ENCODE measurements around the gene ZMIZ1.
A peak's percentile ranks its signal among the peaks of the same experiment; 100 is the strongest.

ZMIZ1 gene

GRCh38 chr10:79262959-79263746 lies 194.4 kb downstream of the ZMIZ1 start:
- Mint-ChIP-seq H3K27ac (no peak overlapping the region), H3K36me3 (ENCODE audit: low read depth) (peaks cover 84% of the 10 kb centered on the region), H3K9me3 (no peaks in the 10 kb centered on the region), H3K4me1 (ENCODE audit: low read depth) (peaks cover 88% of the 10 kb centered on the region), H3K4me3 (no peak overlapping the region), H3K27me3 (no peaks in the 10 kb centered on the region)
- intact Hi-C loops (cut with micrococcal nuclease), result no loop called here

DNA sequence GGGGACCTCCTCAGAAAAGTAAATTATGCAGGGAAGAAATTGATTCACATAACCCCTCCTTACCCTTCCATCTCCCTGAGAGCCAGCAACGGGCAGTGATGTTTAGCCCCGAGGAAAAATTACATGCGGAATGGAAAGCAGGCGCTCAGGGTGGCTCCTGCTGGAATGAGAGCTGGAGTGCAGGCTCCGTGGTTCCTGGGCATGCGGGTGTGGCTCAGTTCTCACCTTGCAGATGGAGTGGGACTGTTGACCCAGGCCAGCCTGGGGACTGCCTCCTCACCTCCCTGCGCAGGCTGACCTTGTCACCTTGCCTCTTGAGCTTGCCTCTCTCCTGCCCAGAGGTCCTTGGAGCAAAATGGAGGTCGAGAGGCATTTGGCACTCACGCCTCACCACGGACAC lies 195.2 kb downstream of the ZMIZ1 start:
- peaks cover 84% of the 10 kb centered on the region for H3K36me3 Mint-ChIP-seq (ENCODE audit: low read depth)
- H3K4me1 Mint-ChIP-seq (ENCODE audit: low read depth), result peaks cover 88% of the 10 kb centered on the region
- intact Hi-C loops (cut with micrococcal nuclease), result no loop called here
- H3K4me3 Mint-ChIP-seq, result no peak overlapping the region
- H3K9me3 Mint-ChIP-seq, result no peaks in the 10 kb centered on the region
- no peak overlapping the region for H3K27ac Mint-ChIP-seq
- H3K27me3 Mint-ChIP-seq, result no peaks in the 10 kb centered on the region

GRCh38 chr10:79264942-79265341 lies 196.2 kb downstream of the ZMIZ1 start:
- H3K4me3 Mint-ChIP-seq, result no peak overlapping the region
- peaks cover 88% of the 10 kb centered on the region for H3K4me1 Mint-ChIP-seq (ENCODE audit: low read depth)
- H3K9me3 Mint-ChIP-seq, result no peaks in the 10 kb centered on the region
- no peaks in the 10 kb centered on the region for H3K27me3 Mint-ChIP-seq
- H3K27ac Mint-ChIP-seq, result peak overlapping the region; percentile 91
- intact Hi-C loops (cut with micrococcal nuclease), result no loop called here
- H3K36me3 Mint-ChIP-seq (ENCODE audit: low read depth), result peaks cover 84% of the 10 kb centered on the region

DNA sequence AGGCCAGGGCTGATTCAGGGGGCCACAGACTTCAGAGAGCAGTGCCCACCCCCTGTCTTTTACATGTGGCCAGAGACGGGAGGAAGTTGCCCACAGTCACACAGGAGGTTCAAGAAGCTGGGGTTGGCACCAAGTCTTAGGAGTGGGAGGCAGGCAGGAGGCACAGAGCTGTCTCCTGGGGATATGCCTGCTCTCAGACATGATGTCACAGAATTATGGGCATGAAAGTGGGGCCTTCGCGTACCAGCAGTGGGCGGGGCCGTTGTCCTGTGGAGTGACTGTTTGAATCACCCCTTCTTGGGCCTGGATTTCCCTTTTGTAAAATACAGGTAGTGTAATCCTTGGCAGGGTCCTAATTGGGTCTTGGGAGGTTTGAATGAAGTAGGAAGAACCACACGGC lies 197.3 kb downstream of the ZMIZ1 start:
- H3K4me3 Mint-ChIP-seq, result peak overlapping the region; percentile 14
- intact Hi-C loops (cut with micrococcal nuclease), result loop anchor here (2.0 kb wide), 2 partner anchors 15 to 21 kb away; no protein-coding TSS in a partner anchor
- H3K27ac Mint-ChIP-seq, result peak overlapping the region; percentile 91
- H3K27me3 Mint-ChIP-seq, result no peaks in the 10 kb centered on the region
- peaks cover 80% of the 10 kb centered on the region for H3K36me3 Mint-ChIP-seq (ENCODE audit: low read depth)
- no peaks in the 10 kb centered on the region for H3K9me3 Mint-ChIP-seq
- peaks cover 93% of the 10 kb centered on the region for H3K4me1 Mint-ChIP-seq (ENCODE audit: low read depth)

DNA sequence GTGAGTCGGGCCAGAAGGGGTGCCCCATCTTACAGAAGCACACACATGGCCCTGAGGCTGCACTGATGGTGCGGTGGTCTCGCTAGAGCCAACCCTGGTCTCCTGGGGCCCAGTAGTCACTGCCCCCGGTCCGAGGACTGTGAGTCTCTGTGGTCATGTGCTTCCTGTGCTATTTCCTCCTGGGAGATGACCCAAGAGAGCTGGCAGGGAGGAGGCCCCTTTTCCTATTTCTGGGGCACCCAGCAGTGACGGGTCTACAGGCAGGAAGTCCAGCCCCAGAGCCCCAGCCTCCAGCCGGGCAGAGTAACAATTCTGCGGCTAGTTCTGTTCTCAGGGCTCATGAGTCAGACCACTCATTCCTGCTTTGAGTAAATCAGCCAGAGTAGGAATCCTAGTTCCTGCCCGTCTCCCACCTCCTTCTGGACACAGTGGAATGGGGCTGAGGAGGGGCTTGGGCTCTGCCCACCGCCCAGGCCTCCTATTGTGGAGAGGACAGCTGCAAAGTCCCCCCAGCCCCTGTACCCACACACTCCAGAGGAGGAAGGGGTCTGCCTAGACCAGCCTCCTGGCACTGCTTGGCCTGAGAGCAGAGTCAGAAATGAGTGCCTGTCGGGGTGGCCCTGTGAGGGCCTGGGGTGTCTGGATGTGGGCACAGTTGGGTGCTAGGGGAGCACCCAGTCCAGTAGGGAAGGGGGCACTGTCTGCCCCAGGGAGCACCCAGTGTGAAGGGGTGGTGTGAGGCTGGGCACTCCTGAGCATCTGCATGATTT lies 198.0 kb downstream of the ZMIZ1 start:
- peak overlapping the region; percentile 57 for H3K4me3 Mint-ChIP-seq
- H3K27ac Mint-ChIP-seq, result peak overlapping the region; percentile 91
- H3K27me3 Mint-ChIP-seq, result no peaks in the 10 kb centered on the region
- H3K9me3 Mint-ChIP-seq, result no peaks in the 10 kb centered on the region
- intact Hi-C loops (cut with micrococcal nuclease), result loop anchor here (2.0 kb wide), 2 partner anchors 16 to 20 kb away; no protein-coding TSS in a partner anchor
- peaks cover 99% of the 10 kb centered on the region for H3K4me1 Mint-ChIP-seq (ENCODE audit: low read depth)
- peaks cover 81% of the 10 kb centered on the region for H3K36me3 Mint-ChIP-seq (ENCODE audit: low read depth)

DNA sequence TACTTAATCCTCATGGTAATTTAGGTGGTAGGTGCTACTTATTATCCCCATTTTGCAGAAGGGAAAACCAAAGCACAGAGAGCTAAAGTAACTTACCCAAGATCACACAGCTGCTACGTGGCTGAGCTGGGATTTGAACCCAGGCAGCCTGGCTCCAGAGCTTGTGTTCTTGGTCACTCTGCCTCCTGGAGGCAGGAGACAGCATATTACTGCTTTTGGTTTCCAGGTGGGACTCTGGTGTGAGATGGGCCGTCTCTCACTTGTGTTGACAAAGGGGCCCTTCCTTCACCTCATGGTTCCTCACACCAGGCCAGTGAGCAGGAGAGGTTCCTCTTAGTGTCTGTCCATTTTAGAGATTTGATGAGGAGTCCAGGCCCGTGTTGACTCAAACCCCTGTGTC lies 198.7 kb downstream of the ZMIZ1 start:
- intact Hi-C loops (cut with micrococcal nuclease), result loop anchor here (2.0 kb wide), 2 partner anchors 17 to 19 kb away; no protein-coding TSS in a partner anchor
- H3K27ac Mint-ChIP-seq, result peak overlapping the region; percentile 91
- peaks cover 96% of the 10 kb centered on the region for H3K4me1 Mint-ChIP-seq (ENCODE audit: low read depth)

GRCh38 chr10:79268161-79268601 lies 199.4 kb downstream of the ZMIZ1 start:
- intact Hi-C loops (cut with micrococcal nuclease), result no loop called here
- H3K4me1 Mint-ChIP-seq (ENCODE audit: low read depth), result peaks cover 96% of the 10 kb centered on the region

More for the DNA sequence above, 198.7 kb downstream of the ZMIZ1 start:
- no peak overlapping the region for H3K4me3 Mint-ChIP-seq
- H3K27me3 Mint-ChIP-seq, result no peaks in the 10 kb centered on the region
- H3K36me3 Mint-ChIP-seq (ENCODE audit: low read depth), result peaks cover 80% of the 10 kb centered on the region
- H3K9me3 Mint-ChIP-seq, result no peaks in the 10 kb centered on the region

DNA sequence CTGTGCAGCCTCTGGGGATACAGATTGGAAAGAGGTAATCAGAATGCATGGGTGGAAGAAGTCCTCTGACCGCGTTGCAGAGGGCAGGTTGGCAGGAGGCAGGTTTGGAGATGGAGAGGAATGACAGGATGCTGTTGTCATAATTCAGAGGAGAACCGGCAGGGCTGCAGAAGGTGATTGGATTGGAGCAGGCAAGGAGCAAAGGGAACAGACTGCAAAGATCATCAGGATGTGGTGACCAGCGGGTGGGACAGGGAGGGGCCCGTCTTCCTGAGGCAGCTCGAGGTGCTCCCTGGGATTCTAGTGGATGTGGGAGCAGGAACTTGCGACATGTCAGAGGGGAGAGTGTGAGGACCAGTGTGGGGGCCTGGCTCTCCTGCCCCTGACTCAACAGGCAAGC lies 200.0 kb downstream of the ZMIZ1 start:
- H3K36me3 Mint-ChIP-seq (ENCODE audit: low read depth), result peaks cover 82% of the 10 kb centered on the region
- H3K4me3 Mint-ChIP-seq, result no peak overlapping the region
- peaks cover 96% of the 10 kb centered on the region for H3K4me1 Mint-ChIP-seq (ENCODE audit: low read depth)
- H3K9me3 Mint-ChIP-seq, result no peaks in the 10 kb centered on the region
- intact Hi-C loops (cut with micrococcal nuclease), result no loop called here
- peak overlapping the region; percentile 91 for H3K27ac Mint-ChIP-seq
- no peaks in the 10 kb centered on the region for H3K27me3 Mint-ChIP-seq

More at GRCh38 chr10:79268161-79268601, 199.4 kb downstream of the ZMIZ1 start:
- Mint-ChIP-seq H3K27me3 (no peaks in the 10 kb centered on the region), H3K27ac (peak overlapping the region; percentile 91), H3K9me3 (no peaks in the 10 kb centered on the region), H3K36me3 (ENCODE audit: low read depth) (peaks cover 80% of the 10 kb centered on the region), H3K4me3 (no peak overlapping the region)

DNA sequence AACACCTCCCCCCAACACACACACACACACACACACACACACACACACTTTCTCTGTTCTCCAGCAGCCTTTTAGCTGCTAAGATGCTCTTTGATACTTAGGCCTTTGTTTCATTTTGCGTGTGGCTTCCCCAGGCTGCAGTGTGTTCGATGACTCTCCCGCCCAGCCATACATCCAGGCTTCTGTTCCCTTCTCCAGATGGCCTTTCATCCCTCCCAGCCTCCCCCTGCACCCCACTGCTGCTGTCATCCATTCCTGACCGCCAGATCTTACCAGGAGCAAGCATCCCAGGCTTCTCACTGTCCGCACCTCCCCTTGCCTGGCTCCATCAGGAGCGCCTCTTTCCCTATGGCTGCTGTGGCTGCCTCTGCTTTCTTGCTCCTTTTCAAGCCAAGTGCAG lies 200.7 kb downstream of the ZMIZ1 start:
- Mint-ChIP-seq H3K9me3 (no peaks in the 10 kb centered on the region), H3K4me1 (ENCODE audit: low read depth) (peaks cover 96% of the 10 kb centered on the region), H3K27me3 (no peaks in the 10 kb centered on the region), H3K36me3 (ENCODE audit: low read depth) (peaks cover 76% of the 10 kb centered on the region), H3K27ac (peak overlapping the region; percentile 91), H3K4me3 (no peak overlapping the region)
- intact Hi-C loops (cut with micrococcal nuclease), result no loop called here

GRCh38 chr10:79269969-79270368 lies 201.2 kb downstream of the ZMIZ1 start:
- H3K36me3 Mint-ChIP-seq (ENCODE audit: low read depth), result peaks cover 72% of the 10 kb centered on the region
- H3K9me3 Mint-ChIP-seq, result no peaks in the 10 kb centered on the region
- H3K4me1 Mint-ChIP-seq (ENCODE audit: low read depth), result peaks cover 95% of the 10 kb centered on the region
- no peak overlapping the region for H3K4me3 Mint-ChIP-seq
- peak overlapping the region; percentile 91 for H3K27ac Mint-ChIP-seq
- intact Hi-C loops (cut with micrococcal nuclease), result no loop called here
- H3K27me3 Mint-ChIP-seq, result no peaks in the 10 kb centered on the region

- peaks cover 72% of the 10 kb centered on the region for H3K36me3 Mint-ChIP-seq (ENCODE audit: low read depth)
- intact Hi-C loops (cut with micrococcal nuclease), result no loop called here
- no peak overlapping the region for H3K4me3 Mint-ChIP-seq
- H3K4me1 Mint-ChIP-seq (ENCODE audit: low read depth), result peaks cover 95% of the 10 kb centered on the region
- H3K27ac Mint-ChIP-seq, result peak overlapping the region; percentile 91
- H3K27me3 Mint-ChIP-seq, result no peaks in the 10 kb centered on the region
- H3K9me3 Mint-ChIP-seq, result no peaks in the 10 kb centered on the region
Observed at GRCh38 chr10:79270466-79271246, 201.9 kb downstream of the ZMIZ1 start.

GRCh38 chr10:79272353-79272752 lies 203.6 kb downstream of the ZMIZ1 start:
- intact Hi-C loops (cut with micrococcal nuclease), result no loop called here

DNA sequence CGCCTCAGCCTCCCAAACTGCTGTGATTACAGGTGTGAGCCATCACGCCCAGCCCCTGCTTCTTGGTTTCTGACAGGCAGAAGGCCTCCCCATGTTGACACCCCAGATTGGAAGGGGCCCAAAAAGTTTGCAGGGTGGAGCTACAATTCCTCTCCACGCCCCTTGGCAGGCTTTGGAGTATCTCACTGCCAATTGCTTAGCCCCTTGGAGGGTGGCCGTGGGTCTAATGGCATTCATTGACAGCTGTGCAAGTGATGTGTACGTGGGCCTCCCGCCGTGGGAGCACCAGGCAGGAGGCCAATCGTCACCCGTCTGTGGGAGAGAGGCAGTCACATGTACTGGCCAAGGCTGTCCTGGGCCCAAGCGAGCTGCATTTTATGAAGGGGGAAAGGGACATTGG lies 204.8 kb downstream of the ZMIZ1 start:
- intact Hi-C loops (cut with micrococcal nuclease), result no loop called here
- H3K27ac Mint-ChIP-seq, result peak overlapping the region; percentile 68
- no peaks in the 10 kb centered on the region for H3K9me3 Mint-ChIP-seq
- no peak overlapping the region for H3K4me3 Mint-ChIP-seq
- peaks cover 76% of the 10 kb centered on the region for H3K4me1 Mint-ChIP-seq (ENCODE audit: low read depth)
- H3K36me3 Mint-ChIP-seq (ENCODE audit: low read depth), result peaks cover 81% of the 10 kb centered on the region
- H3K27me3 Mint-ChIP-seq, result no peaks in the 10 kb centered on the region

More at GRCh38 chr10:79272353-79272752, 203.6 kb downstream of the ZMIZ1 start:
- H3K9me3 Mint-ChIP-seq, result no peaks in the 10 kb centered on the region
- H3K4me1 Mint-ChIP-seq (ENCODE audit: low read depth), result peaks cover 89% of the 10 kb centered on the region
- H3K27ac Mint-ChIP-seq, result peak overlapping the region; percentile 68
- no peaks in the 10 kb centered on the region for H3K27me3 Mint-ChIP-seq
- H3K36me3 Mint-ChIP-seq (ENCODE audit: low read depth), result peaks cover 79% of the 10 kb centered on the region
- H3K4me3 Mint-ChIP-seq, result no peak overlapping the region

All from dendritic cell treated with granulocyte-macrophage colony-stimulating factor and Interleukin-4, amounts not matched to agents 40 ng/mL and 50 ng/mL, for 4 days (primary cell).